Measurements from ENCODE around the gene ANKRD39. TPM values are rescaled to one million over a fixed set of nuclear protein-coding genes. Genes with fewer than 3 reads are reported as not detected.

Gene ANKRD39
- total RNA-seq, 1 donor from 2014 or later: 4.4 TPM

DNA sequence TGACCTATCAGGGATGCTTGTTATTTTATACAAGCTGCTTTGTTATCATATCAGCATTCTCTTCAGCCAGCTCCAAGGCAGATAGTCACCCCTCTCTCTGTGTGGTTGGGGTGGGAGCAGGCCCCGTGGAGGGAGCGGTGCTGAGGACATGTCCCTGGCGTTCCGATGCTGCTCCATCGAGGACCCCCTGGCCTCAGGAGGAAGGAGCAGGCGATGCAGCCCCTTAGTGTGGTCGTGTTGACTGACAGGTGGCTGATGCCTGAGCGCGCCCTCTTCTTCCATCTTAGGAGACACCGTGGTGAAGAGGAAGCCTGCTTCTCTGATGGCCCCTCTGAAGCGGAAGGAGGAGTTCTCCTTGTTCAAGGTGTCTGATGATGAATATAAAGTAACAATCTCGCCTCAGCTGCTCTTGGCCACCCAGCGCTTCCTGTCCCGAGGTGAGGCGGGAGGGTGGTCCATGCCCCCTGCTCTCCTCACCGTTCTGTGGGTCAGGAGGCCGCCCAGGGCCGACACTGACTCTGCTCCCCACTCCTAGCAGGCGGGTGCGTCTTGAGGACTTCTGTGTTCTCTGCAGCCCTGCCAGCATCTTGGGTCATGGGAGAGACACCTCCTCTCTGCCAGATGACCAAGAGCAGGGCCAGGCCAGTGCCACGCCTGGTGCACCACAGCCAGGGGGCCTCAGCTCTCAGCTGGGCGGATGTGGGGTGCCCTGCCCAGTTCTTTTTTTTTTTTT is 31.1 kb downstream of the ANKRD39 start:
- no peak for DNase-seq

DNA sequence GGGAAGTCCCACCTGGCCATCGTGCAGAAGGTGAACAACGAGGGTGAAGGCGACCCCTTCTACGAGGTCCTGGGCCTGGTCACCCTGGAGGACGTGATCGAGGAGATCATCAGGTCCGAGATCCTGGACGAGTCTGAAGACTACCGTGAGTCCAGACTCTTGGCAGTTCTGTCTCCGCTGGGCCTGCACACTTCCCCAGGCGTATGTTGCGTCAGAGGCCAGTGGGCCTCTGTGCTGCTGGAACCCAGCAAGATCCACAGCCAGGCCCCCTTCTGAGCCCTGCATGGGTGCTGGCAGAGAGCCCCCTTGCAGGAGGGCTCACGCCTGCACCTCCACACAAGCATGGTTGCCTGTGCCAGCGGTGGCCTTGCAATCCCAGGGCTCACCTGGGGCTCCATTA is 32.8 kb downstream of the ANKRD39 start:
- no peak for DNase-seq

DNA sequence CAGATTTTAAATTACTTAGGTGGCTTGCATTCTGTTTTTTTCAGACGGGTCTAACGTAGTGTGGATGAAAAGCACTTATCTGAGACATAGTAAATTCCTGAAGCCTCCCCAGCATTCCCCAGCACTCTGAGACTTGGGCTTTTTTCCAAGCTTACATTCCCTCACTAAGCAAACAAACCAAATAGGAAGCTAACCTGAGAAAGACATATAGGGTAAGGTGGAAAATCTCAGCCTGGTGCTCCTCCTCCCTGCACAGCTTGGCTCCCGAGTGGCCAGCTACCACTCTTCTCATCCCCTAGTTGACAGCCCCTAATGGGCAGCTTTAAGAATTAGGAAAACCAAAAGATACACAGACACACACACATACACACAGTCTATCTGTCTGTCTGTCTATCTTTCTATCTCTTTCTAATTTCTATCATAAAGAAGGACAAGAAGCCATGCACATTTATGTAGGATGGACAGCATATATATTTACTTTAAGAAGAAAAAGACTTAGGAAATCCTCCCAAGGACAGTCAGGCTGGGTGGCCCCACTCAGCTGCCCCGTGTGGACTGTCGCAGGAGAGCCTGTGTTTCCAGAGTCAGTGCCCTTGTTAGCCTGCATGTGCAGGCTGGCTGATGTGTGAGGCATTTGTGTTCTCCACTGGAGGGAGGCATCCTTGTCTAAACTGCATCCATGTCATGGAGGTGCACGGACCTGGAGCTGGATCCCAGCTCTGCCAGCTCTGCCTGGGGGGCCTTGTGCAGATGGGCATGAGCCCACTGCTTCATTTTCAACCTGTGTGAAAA is 33.5 kb downstream of the ANKRD39 start:
- no peak for DNase-seq

DNA sequence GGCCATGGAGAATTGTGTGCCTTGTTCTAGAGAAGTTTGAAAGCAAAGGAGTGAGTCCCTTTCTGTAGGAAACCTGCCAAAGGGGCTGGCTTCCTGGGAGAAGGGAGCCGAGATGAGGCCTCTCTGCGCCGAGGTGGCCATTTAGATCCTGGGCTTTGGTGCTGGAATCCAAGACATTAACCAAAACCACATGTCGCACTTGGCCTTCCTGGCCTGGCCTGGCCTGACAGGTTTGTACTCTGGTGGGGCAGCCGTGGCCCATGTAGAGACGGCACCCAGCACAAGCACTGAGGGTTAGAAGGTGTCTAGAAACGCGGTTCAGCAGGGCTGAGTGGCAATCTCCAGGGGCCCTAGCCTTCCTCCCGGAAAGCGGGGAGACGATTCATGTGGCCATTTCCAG is 34.6 kb downstream of the ANKRD39 start:
- DNase-seq: no peak

DNA sequence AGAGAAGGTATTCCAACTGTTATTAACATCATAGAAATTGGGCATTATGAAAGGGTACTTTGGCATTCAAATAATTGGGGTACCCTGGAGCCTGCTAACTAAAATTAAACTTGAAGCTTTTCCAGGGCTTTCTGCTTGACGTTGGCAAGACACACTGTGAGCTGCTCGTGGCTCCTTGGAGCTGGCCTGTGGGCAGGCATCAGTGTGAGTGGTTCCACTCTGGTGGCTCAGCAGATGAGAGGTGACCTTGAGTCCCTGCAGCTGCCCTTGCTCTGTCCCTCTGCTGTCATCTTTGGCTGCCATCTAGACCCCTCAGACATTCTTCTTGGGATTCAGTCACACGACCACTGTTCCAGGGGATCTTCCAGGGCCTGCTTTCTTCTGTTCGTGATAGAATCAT is 35.0 kb downstream of the ANKRD39 start:
- DNase-seq: no peak

DNA sequence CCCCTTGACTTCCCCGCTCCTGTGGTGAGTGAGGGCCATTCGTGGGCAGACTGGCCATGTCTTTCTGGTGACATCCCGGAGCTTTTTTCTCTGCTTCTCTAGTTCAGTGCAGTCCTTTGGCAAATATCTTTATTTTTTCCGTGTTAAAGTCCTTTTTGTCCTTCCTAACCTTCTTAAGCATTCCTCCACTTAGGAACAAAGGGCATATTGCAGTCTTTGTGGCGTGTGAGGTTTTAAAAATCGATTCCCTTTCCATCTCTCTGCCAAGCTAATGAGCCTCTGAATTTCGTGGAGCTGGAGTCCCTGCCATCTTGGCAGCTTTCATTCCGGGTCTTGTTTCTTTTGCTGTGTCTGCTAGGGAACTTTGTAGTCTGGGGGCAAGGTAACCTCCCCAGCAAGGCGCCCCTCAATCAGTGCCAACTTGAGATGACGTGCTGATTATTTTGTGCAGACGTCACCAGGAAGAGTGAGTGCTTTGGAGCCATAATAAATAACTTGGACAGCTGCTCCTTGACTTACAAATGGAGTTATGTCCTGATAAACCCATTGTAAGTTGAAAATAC is 36.6 kb downstream of the ANKRD39 start:
- DNase-seq: no peak

DNA sequence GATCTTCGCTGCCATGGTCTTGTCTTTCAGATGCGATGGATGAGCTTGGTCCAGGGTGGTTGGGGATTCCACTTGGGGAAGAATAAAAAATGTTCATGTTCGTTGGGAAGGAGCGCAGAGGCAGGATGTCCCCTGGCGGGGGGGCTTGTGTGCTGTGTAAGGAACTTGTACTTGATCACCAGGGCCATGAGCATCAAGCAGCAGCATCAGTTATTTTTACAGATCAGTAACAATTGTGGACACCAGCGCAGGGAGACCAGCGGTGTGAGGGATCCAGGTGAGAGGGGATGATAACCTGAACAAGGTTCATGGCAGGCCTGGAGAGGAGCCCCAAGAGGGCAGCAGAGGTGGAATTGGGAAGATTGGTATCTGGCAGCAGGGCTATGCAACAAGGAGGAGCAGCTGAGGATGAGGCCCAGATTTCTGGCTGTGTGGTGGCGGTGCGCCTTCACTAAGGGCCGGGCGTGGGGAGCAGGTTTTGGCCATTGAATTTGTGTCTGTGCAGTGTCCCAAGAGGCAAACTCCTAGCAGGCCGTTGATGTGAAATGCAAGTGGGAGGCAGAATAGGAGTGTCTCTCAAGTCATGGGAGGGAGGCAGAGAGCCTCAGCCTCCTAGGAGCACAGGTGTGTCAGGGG is 37.8 kb downstream of the ANKRD39 start:
- DNase-seq: no peak

DNA sequence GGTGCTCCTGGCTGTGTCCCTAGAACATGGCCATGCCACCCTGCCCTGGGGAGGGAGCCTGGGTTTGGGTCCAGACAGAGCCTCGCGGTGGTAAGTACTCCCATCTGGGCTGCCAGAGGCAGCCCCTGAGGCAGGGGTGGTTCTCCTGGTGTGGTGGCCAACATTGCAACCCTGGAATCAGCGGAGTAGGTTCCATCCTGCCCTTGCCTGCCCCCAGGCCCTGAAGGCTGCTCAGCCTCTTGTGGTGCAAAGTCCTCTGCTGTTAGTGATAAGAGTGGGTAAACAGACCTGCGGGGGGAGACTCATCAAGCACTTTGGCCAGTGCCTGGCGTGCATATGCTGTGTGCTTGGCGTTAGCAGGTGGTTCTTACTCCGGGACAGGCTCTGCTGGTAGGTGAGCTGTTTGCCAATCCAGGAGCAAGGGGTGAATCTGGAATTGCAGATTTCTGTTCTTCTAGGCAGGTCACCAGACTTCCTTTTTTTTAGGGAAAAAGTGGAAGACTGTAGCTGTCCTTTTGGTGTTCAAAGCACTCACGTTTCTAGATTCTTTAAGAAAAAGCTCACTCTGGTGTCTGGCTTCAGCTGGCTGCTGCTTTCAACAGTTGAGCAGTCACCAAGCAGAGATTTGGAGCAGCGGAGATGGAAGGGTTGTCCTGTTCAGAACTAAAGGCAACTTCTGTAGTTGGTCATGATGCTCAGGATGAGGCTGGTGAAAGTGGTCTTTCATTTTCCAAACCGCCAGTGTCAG is 38.5 kb downstream of the ANKRD39 start:
- no peak for DNase-seq

DNA sequence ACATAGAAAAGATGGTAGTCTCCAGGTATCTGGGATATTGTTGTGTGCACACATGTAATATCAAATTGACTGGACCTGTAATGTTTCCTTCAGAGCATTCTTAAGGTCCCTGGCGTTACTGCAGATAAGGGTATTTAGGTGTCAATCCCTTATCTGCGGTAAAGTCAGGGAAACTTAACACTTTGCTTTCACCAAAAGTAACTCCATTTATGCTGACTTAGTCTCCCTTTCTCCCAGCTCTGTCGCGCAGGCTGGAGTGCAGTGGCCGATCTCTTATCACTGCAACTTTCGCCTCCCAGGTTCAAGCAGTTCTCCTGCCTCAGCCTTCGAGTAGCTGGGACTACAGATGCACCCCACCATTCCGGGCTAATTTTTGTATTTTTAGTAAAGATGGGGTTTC is 39.9 kb downstream of the ANKRD39 start:
- DNase-seq: no peak

DNA sequence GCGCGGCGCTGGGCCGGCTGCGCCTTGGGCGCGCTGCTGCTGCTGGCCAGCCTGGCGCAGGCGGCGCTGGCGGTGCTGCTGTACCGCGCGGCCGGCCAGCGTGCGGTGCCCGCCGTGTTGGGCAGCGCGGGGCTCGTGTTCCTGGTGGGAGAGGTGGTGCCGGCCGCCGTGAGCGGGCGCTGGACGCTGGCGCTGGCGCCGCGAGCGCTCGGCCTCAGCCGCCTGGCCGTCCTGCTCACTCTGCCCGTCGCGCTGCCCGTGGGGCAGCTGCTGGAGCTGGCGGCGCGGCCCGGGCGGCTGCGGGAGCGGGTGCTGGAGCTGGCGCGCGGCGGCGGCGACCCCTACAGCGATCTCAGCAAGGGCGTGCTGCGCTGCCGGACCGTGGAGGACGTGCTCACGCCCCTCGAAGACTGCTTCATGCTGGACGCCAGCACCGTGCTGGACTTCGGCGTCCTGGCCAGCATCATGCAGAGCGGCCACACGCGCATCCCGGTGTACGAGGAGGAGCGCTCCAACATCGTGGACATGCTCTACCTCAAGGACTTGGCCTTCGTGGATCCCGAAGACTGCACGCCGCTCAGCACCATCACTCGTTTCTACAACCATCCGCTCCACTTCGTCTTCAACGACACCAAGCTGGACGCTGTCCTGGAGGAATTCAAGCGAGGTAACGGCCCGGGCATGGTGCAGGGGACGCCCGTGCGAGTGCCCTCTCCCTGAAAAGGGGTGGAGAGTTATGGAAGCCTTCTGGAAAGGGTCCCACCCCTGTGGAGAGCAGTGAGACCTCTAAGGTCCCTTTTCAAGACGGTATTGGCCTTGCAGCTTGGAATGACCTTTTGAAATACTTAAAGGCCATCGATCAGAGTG is 40.7 kb downstream of the ANKRD39 start:
- DNase-seq: no peak

DNA sequence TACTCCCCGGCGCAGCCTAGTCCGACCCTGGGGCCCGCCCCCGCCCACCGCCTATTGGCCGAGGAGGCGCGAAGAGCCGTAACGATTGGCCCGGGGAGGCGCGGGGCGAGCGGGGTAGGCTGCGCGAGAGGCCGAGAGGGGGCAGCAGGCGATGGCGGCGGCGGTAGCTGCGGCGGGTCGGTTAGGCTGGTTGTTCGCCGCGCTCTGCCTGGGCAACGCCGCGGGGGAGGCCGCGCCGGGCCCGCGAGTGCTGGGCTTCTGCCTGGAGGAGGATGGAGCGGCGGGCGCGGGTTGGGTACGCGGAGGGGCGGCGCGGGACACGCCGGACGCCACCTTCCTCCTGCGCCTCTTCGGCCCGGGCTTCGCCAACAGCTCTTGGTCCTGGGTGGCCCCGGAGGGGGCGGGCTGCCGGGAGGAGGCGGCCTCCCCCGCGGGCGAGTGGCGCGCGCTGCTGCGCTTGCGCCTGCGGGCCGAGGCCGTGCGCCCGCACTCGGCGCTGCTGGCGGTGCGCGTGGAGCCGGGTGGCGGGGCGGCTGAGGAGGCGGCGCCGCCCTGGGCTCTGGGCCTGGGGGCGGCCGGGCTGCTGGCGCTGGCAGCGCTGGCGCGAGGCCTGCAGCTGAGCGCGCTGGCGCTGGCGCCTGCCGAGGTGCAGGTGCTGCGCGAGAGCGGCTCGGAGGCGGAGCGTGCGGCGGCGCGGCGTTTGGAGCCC is 41.5 kb downstream of the ANKRD39 start, which contains the start of gene CNNM3:
CNNM3 (plus strand) TSS at position 142 of the 709 bp plus-strand sequence; CDS start at position 152, 10 bp downstream.
- peak; percentile 85 for DNase-seq

DNA sequence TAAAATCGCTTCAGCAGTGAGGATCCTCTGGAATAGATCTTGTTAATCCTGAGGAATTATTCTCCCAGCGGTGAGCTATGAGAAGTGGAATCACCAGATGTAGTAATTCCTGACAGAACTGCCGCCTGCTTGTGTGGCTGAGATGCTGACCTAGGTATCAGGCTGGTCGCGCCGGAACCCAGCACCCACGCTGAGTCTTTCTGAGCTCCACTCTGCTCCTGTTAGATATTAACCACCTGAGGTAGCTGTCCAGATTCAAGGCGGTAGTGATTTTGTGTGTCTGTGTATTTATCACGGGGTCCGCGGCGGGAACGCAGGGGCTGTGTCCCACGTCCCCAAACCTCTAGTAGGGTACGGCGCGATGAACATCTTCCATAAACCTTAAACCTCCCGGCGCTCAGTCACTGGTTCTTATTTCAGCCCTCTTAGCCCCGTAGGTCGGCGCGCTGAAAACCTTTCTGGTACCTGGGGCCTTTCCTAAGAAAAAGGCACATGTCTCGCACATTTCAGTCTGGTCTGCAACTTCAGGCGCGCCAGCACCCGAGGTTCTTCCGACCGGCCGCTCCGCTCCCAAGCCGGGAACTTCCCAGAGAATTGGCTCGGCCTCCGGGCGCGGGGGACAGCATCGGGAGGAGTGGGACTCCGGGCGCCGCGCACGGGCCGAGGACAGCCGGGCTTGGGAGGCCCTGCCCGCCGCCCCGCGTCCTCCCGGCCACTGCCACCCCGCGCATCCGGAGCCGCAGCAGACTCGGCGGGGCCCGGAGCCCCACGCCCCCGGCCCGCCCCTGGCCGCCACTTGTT is 42.3 kb downstream of the ANKRD39 start:
- peak; percentile 57 for DNase-seq

DNA sequence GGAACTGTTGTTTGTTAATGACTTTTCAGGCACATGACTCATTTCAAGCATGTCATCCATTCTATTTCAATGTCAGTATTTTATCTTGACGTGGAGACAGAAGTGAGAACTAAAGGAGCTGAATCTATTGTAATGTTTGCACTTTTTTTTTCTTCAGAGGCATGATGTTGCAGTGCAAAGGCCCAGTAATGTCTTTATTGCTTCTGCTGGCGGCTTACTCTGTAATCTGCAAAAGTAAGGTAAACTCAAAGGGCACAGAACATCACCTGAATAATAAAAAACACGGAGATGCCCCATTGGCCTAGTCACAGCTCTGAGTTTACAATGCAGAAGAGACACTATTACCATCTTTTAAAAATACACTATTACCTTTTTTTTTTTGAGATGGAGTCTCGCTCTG is 44.2 kb downstream of the ANKRD39 start:
- no peak for DNase-seq

DNA sequence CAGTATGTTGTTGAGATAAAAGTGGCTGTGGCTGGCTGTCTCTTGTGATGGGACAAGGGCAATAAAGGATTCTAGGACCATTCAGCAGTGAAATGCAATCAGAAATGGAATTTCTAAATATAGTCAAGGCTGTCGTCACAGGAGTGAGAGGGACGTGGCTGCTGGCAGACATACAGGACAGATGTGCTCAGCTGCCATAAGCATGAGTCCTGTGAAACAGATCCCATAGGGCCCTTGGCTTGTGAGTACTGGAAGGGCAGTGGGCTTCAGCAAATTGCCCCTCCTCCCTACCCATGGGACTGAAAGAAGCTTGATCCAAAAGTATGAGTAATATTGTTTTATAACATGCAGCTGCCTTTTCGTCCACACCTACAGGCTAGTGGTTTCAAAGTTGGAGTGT is 45.9 kb downstream of the ANKRD39 start:
- peak; percentile 59 for DNase-seq

DNA sequence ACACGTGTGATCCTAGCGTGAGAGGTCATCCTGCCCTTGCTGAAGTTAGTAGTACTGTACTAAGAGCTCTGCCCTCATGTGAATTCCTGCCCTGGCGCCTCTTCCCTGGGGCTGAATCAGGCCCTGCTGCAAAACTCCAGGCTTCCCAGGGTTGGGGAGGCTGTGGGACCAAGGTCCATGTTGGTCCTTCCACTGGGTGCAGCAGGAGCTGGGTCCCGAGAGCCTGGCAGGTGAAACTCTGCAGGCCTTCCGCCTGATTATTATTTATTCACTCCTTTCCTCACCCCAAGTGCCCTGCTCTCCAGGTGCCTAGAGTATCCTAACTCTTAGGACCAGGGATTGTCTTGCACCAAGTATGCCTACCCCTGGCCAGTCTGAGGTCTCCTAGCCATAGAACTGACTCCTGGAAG is 47.0 kb downstream of the ANKRD39 start:
- no peak for DNase-seq

DNA sequence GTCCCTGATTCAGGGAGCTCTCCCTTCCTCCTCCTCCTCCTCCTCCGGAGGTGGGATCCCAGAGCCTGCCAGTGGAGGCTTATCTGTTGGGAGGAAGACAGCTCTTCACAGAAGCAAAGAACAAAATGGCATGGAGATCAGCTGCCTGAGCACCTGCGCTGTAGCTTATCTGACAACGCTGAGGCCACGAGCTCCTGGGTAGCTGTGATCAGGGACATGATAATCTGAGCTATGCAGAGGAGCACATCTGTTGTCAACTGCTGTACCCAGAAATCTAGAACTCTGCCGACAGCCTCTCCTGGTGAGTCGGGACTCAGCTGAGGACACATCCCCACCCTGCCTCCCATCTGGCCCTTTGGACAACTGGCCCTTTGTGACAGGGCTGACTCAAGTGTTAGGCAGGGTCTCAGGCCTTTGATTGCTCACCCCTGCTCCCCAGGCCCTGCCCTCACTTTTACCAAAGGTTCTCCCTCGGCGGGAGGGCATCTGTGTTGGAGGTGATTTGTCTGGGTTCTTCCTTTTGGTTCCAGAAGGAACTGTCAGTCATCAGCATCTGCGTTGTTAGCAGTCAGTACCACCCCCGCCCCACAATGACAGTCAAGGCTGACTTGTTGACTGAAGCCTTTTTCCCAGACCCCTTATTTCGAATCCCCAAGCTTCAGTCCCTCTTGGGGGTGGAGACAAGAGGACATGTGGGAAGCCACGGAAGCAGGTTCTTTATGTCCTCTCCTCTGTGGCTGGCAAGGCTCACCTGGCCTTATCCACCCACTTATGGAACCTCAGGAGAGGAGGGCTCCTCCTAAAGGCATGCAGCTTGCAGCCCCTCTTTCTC is 47.6 kb downstream of the ANKRD39 start:
- no peak for DNase-seq

DNA sequence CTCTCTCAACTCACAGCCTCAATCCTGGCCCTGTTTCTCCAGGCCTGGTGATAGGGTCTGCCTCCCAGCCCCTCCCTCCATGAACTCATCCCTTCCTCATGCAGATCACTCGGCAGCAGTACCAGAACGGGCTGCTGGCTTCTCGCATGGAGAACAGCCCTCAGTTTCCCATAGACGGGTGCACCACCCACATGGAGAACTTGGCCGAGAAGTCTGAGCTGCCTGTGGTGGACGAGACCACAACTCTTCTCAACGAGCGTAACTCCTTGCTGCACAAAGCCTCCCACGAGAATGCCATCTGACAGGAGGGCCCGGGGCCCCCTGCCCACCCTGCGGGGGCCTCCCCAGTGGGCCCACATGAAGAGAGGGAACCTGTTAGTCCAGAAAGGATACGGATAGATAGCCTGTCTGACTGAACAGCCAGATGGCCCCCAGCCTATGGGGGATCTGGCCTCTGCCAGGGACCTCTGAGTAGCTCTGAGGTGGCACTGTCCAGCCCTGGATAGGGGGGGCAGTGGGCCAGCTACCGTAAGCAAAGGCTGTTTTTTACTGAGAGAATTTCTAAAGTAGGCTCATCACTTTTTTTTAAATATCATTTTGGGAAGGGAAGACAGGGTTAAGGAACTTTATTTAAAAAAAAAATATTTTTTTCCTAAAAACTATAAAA is 48.5 kb downstream of the ANKRD39 start:
- no peak for DNase-seq

Measured in skin of body (tissue), 2 donors.